HepG2 (cell line): ENCODE data around the gene ESRRB. TPM values are rescaled to one million over a fixed set of nuclear protein-coding genes. Genes with fewer than 3 reads are reported as not detected.

Experiments
- ATAC-seq: fragments of 200-7000 bp; cut with Tn5 transposase; 3 replicates; pipeline ENCODE4 v1.9.1; 2020; ENCODE audit warnings: mild to moderate bottlenecking, moderate library complexity
- BruUV-seq: library from RNA; stranded (reverse); fragments of 400-500 nt; replicated peaks from 2 replicates; lab custom pipeline; 2021; lab: Mats Ljungman, UMichigan
- CTCF ChIA-PET: fragments of 300-600 bp; formaldehyde crosslinking; extraction: SDS; loops from one replicate; lab custom pipeline; 2021; ENCODE audit warnings: low total read pairs, inconsistent platforms, low intra/inter-chr PET ratio; lab: Yijun Ruan, JAX
- POLR2A ChIA-PET: fragments of 350-600 bp; sonication (Branson Sonifier 250); formaldehyde crosslinking; loops from one replicate; lab custom pipeline; 2020; ENCODE audit warnings: antibody characterized with exemption, inconsistent platforms; lab: Yijun Ruan, JAX
- DNase-seq: peaks from one replicate; pipeline ENCODE4 v3.0.0-alpha.2; 2015; ENCODE audit warnings: low spot score
- FAIRE-seq: peaks from 3 replicates; lab custom pipeline; 2011; peaks lifted over from hg19 to GRCh38; lab: Jason Lieb, UNC
- H2AFZ ChIP-seq: one replicate; pipeline ENCODE4 v1.6.1; 2011; ENCODE audit warnings: low read length, inconsistent platforms
- H3K27ac ChIP-seq: fragments of 300-600 bp; 3 replicates; pipeline ENCODE4 v1.8.0; 2011; ENCODE audit warnings: mixed run types, mild to moderate bottlenecking, mixed read lengths, low read length, inconsistent platforms; ENCODE audit not compliant: insufficient read depth; ENCODE audit errors: extremely low read length
- H3K27me3 ChIP-seq, 2 experiments: fragments of 200-600 bp in 1 of 2; 2 replicates in 1 of 2; 3 replicates in 1 of 2; pipeline versions ENCODE4 v1.6.0 to v1.8.0; 2011; ENCODE audit warnings: low read length in 2 of 2, mild to moderate bottlenecking in 2 of 2, moderate library complexity in 2 of 2, inconsistent platforms in 1 of 2; ENCODE audit not compliant: insufficient read depth in 2 of 2, control insufficient read depth in 1 of 2
- H3K36me3 ChIP-seq, 2 experiments: fragments of 200-600 bp in 1 of 2; replicated peaks in 1 of 2; 2 replicates in 1 of 2; 3 replicates in 1 of 2; pipeline versions ENCODE4 v1.5.1 to v1.8.0; 2011; ENCODE audit warnings: low read length in 2 of 2, inconsistent platforms in 1 of 2; ENCODE audit not compliant: insufficient read depth in 2 of 2, control insufficient read depth in 1 of 2
- H3K4me1 ChIP-seq: 2 replicates; pipeline ENCODE4 v1.5.1; 2012; ENCODE audit warnings: low read length, inconsistent platforms; ENCODE audit not compliant: insufficient read depth
- H3K4me2 ChIP-seq: 2 replicates; pipeline ENCODE4 v1.6.0; 2011; ENCODE audit warnings: low read depth, low read length, inconsistent platforms
- H3K4me3 ChIP-seq, 3 experiments: fragments of 200-600 bp in 1 of 3; sonication (generic), shearing (Covaris generic) in 1 of 3; replicated peaks in 1 of 3; 2 replicates each; pipeline ENCODE4 v1.5.1; 2011 to 2016; ENCODE audit warnings: low read length in 3 of 3, inconsistent platforms in 2 of 3, low read depth in 2 of 3, mild to moderate bottlenecking in 2 of 3, control low read depth in 1 of 3, mixed read lengths in 1 of 3; ENCODE audit not compliant: insufficient read depth in 1 of 3
- H3K79me2 ChIP-seq: one replicate; pipeline ENCODE4 v1.6.1; 2011; ENCODE audit warnings: low read length, inconsistent platforms; ENCODE audit not compliant: insufficient read depth
- H3K9ac ChIP-seq: 2 replicates; pipeline ENCODE4 v1.6.0; 2011; ENCODE audit warnings: mild to moderate bottlenecking, low read depth, low read length, inconsistent platforms; ENCODE audit not compliant: insufficient read depth
- H3K9me3 ChIP-seq: 2 replicates; pipeline ENCODE4 v1.5.1; 2012; ENCODE audit warnings: mild to moderate bottlenecking, low read length
- H4K20me1 ChIP-seq: 2 replicates; pipeline ENCODE4 v1.6.0; 2011; ENCODE audit warnings: inconsistent platforms, mild to moderate bottlenecking, low read length, moderate library complexity; ENCODE audit not compliant: insufficient read depth
- CCDC6 ChIP-seq: sonication (generic); formaldehyde crosslinking; IDR thresholded peaks from 2 replicates; pipeline ENCODE4 v1.8.1; 2022; ENCODE audit warnings: mild to moderate bottlenecking, missing genetic modification reagents, moderate library complexity
- CREB1 ChIP-seq, 2 experiments: fragments of 450-650 bp in 1 of 2; IDR thresholded peaks; 2 replicates each; pipeline ENCODE4 v1.6.1; 2016 to 2017; ENCODE audit warnings: control low read depth in 1 of 2, mild to moderate bottlenecking in 1 of 2, missing compliant biosample characterization in 1 of 2, missing genetic modification characterization in 1 of 2
- IKZF1 ChIP-seq: fragments of 450-650 bp; IDR thresholded peaks from 2 replicates; pipeline ENCODE4 v1.7.1; 2016
- PPARG ChIP-seq: conservative IDR thresholded peaks from 2 replicates; pipeline ENCODE4 v1.6.1; 2016; ENCODE audit warnings: missing biosample characterization, missing genetic modification reagents
- RELA ChIP-seq: sonication (generic); formaldehyde crosslinking; IDR thresholded peaks from 2 replicates; pipeline ENCODE4 v1.4.0; 2020; ENCODE audit warnings: missing genetic modification reagents
- ZNF577 ChIP-seq: sonication (generic); formaldehyde crosslinking; IDR thresholded peaks from 2 replicates; pipeline ENCODE4 v1.4.0; 2020; ENCODE audit warnings: mild to moderate bottlenecking, low read depth, missing genetic modification reagents, borderline replicate concordance
- WGBS: methylation state at CpG from one replicate; pipeline ENCODE4 v1.1.6; 2017; ENCODE audit warnings: low lambda C conversion rate; 5-methylcytosine and 5-hydroxymethylcytosine counted together
- in situ Hi-C: cut with HindIII; loops from 2 replicates; pipeline ENCODE4 v1.10.0; 2017; ENCODE audit warnings: low pct_unique_long_range_greater_than_20kb; ENCODE audit not compliant: extremely low pct_ligation_motif_present
- intact Hi-C: fragments of 100-400 bp; cut with micrococcal nuclease; formaldehyde crosslinking; loops from one replicate; pipeline ENCODE4 v1.10.0; 2022; ENCODE audit not compliant: unreplicated experiment
- polyA plus RNA-seq, 8 experiments: library from polyadenylated mRNA; depleted of rRNA in 3 of 8; stranded (reverse) in 7 of 8; unstranded in 1 of 8; fragments of >200 nt; fragmentation: Illumina TruSeq in 4 of 8; extraction: Trizol in 4 of 8; gene quantifications; 2 replicates each; pipeline versions ENCODE4 v1.2.1 to v1.2.3, GENCODE V29; 2011 to 2016; ENCODE audit warnings: low read depth in 4 of 8, missing spikeins in 1 of 8, mixed read lengths in 1 of 8; ENCODE audit not compliant: insufficient read depth in 1 of 8
- total RNA-seq, 5 experiments: library from RNA; depleted of rRNA; stranded (reverse); fragments of >200 nt; fragmentation: Illumina TruSeq; extraction: Trizol; gene quantifications; 2 replicates each; pipeline ENCODE4 v1.2.3, GENCODE V29; 2016; ENCODE audit warnings: low read depth in 1 of 5
- TF ChIP-seq, protein P1 (sequence below): IDR thresholded peaks from 2 replicates; pipeline ENCODE4 v1.6.1; 2016; ENCODE audit warnings: mild to moderate bottlenecking
- TF ChIP-seq, protein P2 (sequence below): sonication (generic); formaldehyde crosslinking; IDR thresholded peaks from 2 replicates; pipeline ENCODE4 v1.8.0; 2022; ENCODE audit warnings: low read depth, missing genetic modification reagents

ESRRB gene
- total and polyA plus RNA-seq, 2 of the 13 experiments (the other 11 are each of a cell fraction or from before 2014, with no cell fraction given): 0.04 to 0.33 TPM

DNA sequence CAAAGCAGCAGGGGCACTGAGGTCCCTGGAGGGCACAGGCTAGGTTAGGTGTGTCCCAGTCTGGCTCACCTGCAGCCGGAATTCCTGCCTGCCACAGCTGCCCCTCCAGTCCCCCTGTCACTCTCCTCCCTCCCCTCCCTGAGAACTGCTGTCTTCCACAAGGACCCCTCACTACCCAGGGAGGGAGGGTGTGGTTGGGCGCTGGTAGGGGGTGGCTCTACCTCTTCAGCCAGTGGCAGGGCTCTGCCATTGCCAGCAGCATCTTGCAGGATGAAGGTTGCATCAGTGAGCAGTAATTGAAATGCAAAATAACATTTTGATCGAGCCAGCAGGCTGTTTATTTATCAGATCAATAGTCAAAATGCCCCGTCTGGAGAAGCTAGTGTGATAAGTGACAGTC lies 45.7 kb downstream of the ESRRB start:
- no peak for TF ChIP-seq ZNF577
- no peak for TF ChIP-seq RELA
- TF ChIP-seq CREB1 (IDR thresholded peaks at IDR 0.05): no peak
- no peak for TF ChIP-seq CREB1 (CRISPR knock-in tag; IDR thresholded peaks at IDR 0.05)
- TF ChIP-seq, protein P1, sequence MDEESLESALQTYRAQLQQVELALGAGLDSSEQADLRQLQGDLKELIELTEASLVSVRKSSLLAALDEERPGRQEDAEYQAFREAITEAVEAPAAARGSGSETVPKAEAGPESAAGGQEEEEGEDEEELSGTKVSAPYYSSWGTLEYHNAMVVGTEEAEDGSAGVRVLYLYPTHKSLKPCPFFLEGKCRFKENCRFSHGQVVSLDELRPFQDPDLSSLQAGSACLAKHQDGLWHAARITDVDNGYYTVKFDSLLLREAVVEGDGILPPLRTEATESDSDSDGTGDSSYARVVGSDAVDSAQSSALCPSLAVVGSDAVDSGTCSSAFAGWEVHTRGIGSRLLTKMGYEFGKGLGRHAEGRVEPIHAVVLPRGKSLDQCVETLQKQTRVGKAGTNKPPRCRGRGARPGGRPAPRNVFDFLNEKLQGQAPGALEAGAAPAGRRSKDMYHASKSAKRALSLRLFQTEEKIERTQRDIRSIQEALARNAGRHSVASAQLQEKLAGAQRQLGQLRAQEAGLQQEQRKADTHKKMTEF: no peak
- TF ChIP-seq IKZF1: no peak
- TF ChIP-seq CCDC6 (CRISPR knock-in tag): no peak
- TF ChIP-seq PPARG (CRISPR knock-in tag): no peak
- TF ChIP-seq, protein P2, sequence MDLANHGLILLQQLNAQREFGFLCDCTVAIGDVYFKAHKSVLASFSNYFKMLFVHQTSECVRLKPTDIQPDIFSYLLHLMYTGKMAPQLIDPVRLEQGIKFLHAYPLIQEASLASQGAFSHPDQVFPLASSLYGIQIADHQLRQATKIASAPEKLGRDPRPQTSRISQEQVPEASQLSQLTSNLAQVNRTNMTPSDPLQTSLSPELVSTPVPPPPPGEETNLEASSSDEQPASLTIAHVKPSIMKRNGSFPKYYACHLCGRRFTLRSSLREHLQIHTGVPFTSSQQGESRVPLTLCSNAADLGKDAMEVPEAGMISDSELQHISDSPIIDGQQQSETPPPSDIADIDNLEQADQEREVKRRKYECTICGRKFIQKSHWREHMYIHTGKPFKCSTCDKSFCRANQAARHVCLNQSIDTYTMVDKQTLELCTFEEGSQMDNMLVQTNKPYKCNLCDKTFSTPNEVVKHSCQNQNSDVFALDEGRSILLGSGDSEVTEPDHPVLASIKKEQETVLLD (CRISPR knock-in tag): no peak
- 0 out of 2 replicates have a peak, but pooled peaks cover 11% of the 10 kb centered on the region for H3K4me1 ChIP-seq
- DNase-seq: no peak
- no peak for ATAC-seq
- no peaks in the 10 kb centered on the region for H3K79me2 ChIP-seq
- no peak overlapping the region for H3K9ac ChIP-seq
- no peaks in the 10 kb centered on the region for H3K36me3 ChIP-seq
- H3K9me3 ChIP-seq: no peaks in the 10 kb centered on the region
- FAIRE-seq: no peak
- CTCF ChIA-PET: no interaction called here
- POLR2A ChIA-PET: no interaction called here
- no peak overlapping the region for H3K27ac ChIP-seq
- H4K20me1 ChIP-seq: no peaks in the 10 kb centered on the region
- no peak overlapping the region for H3K4me2 ChIP-seq
- no peak overlapping the region for H2AFZ ChIP-seq
- in situ Hi-C loops: no loop called here
- H3K27me3 ChIP-seq: no peaks in the 10 kb centered on the region
- no TSS peak for BruUV-seq
- intact Hi-C loops: no loop called here
- H3K4me3 ChIP-seq: no peak overlapping the region
- WGBS: 0% methylated on average over 2 of the region's 4 CpGs
